AG04449 (cell line): ENCODE results near the gene SAP30BP.

Experiments
- CTCF ChIA-PET: fragments of 350-600 bp; formaldehyde crosslinking; extraction: SDS; loops from one replicate; lab custom pipeline; 2021; ENCODE audit warnings: antibody characterized with exemption; lab: Yijun Ruan, JAX
- POLR2A ChIA-PET: fragments of 400-600, 350-600 bp; formaldehyde crosslinking; extraction: SDS; loops from one replicate; lab custom pipeline; 2020; ENCODE audit warnings: antibody characterized with exemption, inconsistent platforms; lab: Yijun Ruan, JAX
- DNase-seq: peaks from one replicate; pipeline ENCODE4 v3.0.0-alpha.2; 2010; ENCODE audit warnings: low read depth, low spot score
- H3K4me3 ChIP-seq: 2 replicates; pipeline ENCODE4 v1.5.1; 2011; ENCODE audit warnings: low read depth, mild to moderate bottlenecking, control low read depth, low read length
- TF ChIP-seq, protein P1 (sequence below): IDR thresholded peaks from one replicate; pipeline ENCODE4 v1.5.1; 2011; ENCODE audit warnings: mild to moderate bottlenecking, moderate library complexity, low read length, control low read depth, inconsistent platforms; ENCODE audit not compliant: insufficient read depth; ENCODE audit errors: missing control alignments

The SAP30BP gene

GRCh38 chr17:75727391-75727790 is 60.3 kb downstream of the SAP30BP start:
- ChIA-PET POLR2A (no interaction called here), CTCF (interaction anchor here (1.0 to 1.9 kb wide), 5 partner anchors 9 to 94 kb away, joined by 3 to 12 read pairs (median 3); partner anchors contain the start of gene SMIM5)
- TF ChIP-seq, protein P1, sequence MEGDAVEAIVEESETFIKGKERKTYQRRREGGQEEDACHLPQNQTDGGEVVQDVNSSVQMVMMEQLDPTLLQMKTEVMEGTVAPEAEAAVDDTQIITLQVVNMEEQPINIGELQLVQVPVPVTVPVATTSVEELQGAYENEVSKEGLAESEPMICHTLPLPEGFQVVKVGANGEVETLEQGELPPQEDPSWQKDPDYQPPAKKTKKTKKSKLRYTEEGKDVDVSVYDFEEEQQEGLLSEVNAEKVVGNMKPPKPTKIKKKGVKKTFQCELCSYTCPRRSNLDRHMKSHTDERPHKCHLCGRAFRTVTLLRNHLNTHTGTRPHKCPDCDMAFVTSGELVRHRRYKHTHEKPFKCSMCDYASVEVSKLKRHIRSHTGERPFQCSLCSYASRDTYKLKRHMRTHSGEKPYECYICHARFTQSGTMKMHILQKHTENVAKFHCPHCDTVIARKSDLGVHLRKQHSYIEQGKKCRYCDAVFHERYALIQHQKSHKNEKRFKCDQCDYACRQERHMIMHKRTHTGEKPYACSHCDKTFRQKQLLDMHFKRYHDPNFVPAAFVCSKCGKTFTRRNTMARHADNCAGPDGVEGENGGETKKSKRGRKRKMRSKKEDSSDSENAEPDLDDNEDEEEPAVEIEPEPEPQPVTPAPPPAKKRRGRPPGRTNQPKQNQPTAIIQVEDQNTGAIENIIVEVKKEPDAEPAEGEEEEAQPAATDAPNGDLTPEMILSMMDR = no peak
- no peak overlapping the region for H3K4me3 ChIP-seq
- DNase-seq = no peak

- POLR2A ChIA-PET = interaction anchor here (1.0 kb wide), 1 partner anchor 9 kb away, joined by 3 read pairs; no protein-coding TSS in a partner anchor
- CTCF ChIA-PET = interaction anchor here (1.0 to 13.1 kb wide), 4 partner anchors 10 to 96 kb away, joined by 4 to 174 read pairs (median 7); partner anchors contain the start of gene SMIM5
Observed at GRCh38 chr17:75729351-75729750, 62.2 kb downstream of the SAP30BP start.

GRCh38 chr17:75730065-75730464 is 62.9 kb downstream of the SAP30BP start:
- TF ChIP-seq, protein P1 = no peak
- H3K4me3 ChIP-seq = no peak overlapping the region
- ChIA-PET CTCF (interaction anchor here (1.0 to 13.1 kb wide), 4 partner anchors 9 to 97 kb away, joined by 4 to 174 read pairs (median 7); partner anchors contain the start of gene SMIM5), POLR2A (interaction anchor here (1.0 kb wide), 1 partner anchor 8 kb away, joined by 3 read pairs; no protein-coding TSS in a partner anchor)
- DNase-seq = no peak

More at GRCh38 chr17:75729351-75729750, 62.2 kb downstream of the SAP30BP start:
- no peak for DNase-seq
- TF ChIP-seq, protein P1 = no peak
- no peak overlapping the region for H3K4me3 ChIP-seq

- TF ChIP-seq, protein P1 = no peak
- POLR2A ChIA-PET = no interaction called here
- CTCF ChIA-PET = interaction anchor here (1.8 to 13.1 kb wide), 3 partner anchors 17 to 98 kb away, joined by 9 to 174 read pairs (median 9); partner anchors contain the start of gene SMIM5
Observed at GRCh38 chr17:75731086-75731715, 64.1 kb downstream of the SAP30BP start.

DNA sequence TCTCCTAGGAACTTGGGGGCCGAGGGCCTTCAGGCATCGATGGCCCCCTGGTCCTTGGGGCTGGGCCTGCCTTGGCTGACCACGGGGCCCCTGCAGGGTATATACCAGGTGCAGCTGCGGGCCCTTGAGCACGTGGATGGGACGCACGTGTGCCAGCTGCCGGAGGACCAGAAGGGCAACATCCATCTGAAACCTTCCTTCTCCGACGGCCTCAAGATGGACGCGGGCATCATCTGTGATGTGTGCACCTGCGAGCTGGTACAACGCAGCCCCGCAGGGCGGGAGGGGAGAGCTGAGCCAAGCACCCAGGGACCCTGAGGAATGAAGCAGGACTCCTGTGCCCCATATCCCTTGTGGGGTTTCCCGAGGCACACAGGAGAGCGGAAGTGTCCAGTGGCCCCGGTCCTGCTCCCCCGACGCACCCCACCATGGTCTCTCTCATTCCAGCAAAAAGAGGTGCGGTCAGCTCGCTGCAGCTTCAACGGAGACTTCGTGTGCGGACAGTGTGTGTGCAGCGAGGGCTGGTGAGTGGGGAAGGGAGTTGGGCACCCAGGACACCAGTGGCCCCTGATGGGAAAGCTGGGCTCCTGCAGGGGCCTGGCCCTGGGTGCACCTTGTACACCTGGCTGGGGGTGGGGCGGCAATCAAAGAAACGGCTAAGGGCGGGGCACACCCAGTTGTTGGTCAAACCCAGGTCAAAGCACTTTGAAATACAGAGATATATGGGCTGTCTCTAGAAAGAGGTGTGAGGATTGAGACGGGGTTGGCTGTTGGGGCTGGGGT is 64.8 kb downstream of the SAP30BP start:
- POLR2A ChIA-PET = no interaction called here
- CTCF ChIA-PET = interaction anchor here (1.4 to 13.1 kb wide), 3 partner anchors 16 to 99 kb away, joined by 4 to 174 read pairs (median 9); partner anchors contain the start of gene SMIM5
- H3K4me3 ChIP-seq = no peak overlapping the region
- no peak for DNase-seq
- TF ChIP-seq, protein P1 = no peak

More at GRCh38 chr17:75731086-75731715, 64.1 kb downstream of the SAP30BP start:
- no peak overlapping the region for H3K4me3 ChIP-seq
- DNase-seq = no peak

DNA sequence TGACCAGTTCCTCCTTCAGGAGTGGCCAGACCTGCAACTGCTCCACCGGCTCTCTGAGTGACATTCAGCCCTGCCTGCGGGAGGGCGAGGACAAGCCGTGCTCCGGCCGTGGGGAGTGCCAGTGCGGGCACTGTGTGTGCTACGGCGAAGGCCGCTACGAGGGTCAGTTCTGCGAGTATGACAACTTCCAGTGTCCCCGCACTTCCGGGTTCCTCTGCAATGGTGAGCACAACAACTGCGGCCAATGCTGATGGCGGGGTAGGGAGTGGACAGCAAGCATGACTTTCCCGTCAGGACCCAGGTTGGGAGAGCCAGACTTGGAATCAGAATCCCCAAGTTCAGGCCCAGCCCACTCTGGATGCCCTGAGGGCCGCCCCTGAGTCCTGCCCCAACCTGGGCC is 66.3 kb downstream of the SAP30BP start:
- H3K4me3 ChIP-seq = no peak overlapping the region
- DNase-seq = no peak
- POLR2A ChIA-PET = no interaction called here
- TF ChIP-seq, protein P1 = no peak
- CTCF ChIA-PET = interaction anchor here (1.4 to 13.1 kb wide), 3 partner anchors 14 to 100 kb away, joined by 4 to 174 read pairs (median 9); partner anchors contain the start of gene SMIM5
